Liver (tissue), 9 donors: ENCODE measurements around the gene NFKBIB. TPM values are rescaled to one million over a fixed set of nuclear protein-coding genes. Genes with fewer than 3 reads are reported as not detected.

ENCODE experiments used
- DNase-seq: peaks from one replicate; pipeline ENCODE4 v3.0.0-alpha.2; 2017; ENCODE audit warnings: low spot score
- H3K27ac ChIP-seq, 2 donors: one replicate each; pipeline ENCODE4 v1.7.0; 2013; ENCODE audit warnings: inconsistent platforms in 2 of 2, low read length in 2 of 2, control low read depth in 1 of 2, low read depth in 1 of 2, mild to moderate bottlenecking in 1 of 2
- H3K27me3 ChIP-seq, 4 donors: one replicate each; pipeline versions ENCODE4 v1.6.1 to v1.7.0; 2013; ENCODE audit warnings: low read length in 3 of 4, inconsistent platforms in 1 of 4, mild to moderate bottlenecking in 1 of 4, moderate library complexity in 1 of 4; ENCODE audit not compliant: control insufficient read depth in 4 of 4, insufficient read depth in 4 of 4
- H3K36me3 ChIP-seq, 4 donors: one replicate each; pipeline versions ENCODE4 v1.6.1 to v1.7.0; 2013; ENCODE audit warnings: low read length in 3 of 4, mild to moderate bottlenecking in 3 of 4, low read depth in 1 of 4, moderate library complexity in 1 of 4; ENCODE audit not compliant: control insufficient read depth in 4 of 4, insufficient read depth in 3 of 4
- H3K4me1 ChIP-seq, 4 donors: one replicate each; pipeline versions ENCODE4 v1.6.1 to v1.7.0; 2013; ENCODE audit warnings: low read length in 3 of 4, mild to moderate bottlenecking in 3 of 4, moderate library complexity in 1 of 4; ENCODE audit not compliant: control insufficient read depth in 4 of 4, insufficient read depth in 4 of 4
- H3K4me3 ChIP-seq, 3 donors: one replicate each; pipeline versions ENCODE4 v1.6.1 to v1.7.0; 2013; ENCODE audit warnings: low read length in 3 of 3, control low read depth in 1 of 3, low read depth in 1 of 3, mild to moderate bottlenecking in 1 of 3
- H3K9ac ChIP-seq, 2 donors: one replicate each; pipeline ENCODE4 v1.7.0; 2013; ENCODE audit warnings: low read length in 2 of 2, mild to moderate bottlenecking in 2 of 2, moderate library complexity in 2 of 2, control low read depth in 1 of 2, low read depth in 1 of 2
- H3K9me3 ChIP-seq, 4 donors: one replicate each; pipeline versions ENCODE4 v1.6.1 to v1.7.0; 2013; ENCODE audit warnings: low read length in 3 of 4; ENCODE audit not compliant: control insufficient read depth in 4 of 4
- ATF3 ChIP-seq: IDR thresholded peaks from 2 replicates; pipeline ENCODE4 v1.6.1; 2016; ENCODE audit warnings: antibody characterized with exemption
- CTCF ChIP-seq: fragments of 150-350 bp; IDR thresholded peaks from 2 replicates; pipeline ENCODE4 v1.5.1; 2017; ENCODE audit warnings: improper control_type of control experiment, low read depth, low read length; ENCODE audit not compliant: missing input control
- EGR1 ChIP-seq, 2 donors: IDR thresholded peaks; 2 replicates each; pipeline ENCODE4 v1.6.1; 2016 to 2018; ENCODE audit warnings: antibody characterized with exemption in 2 of 2, low read depth in 2 of 2
- FOXA1 ChIP-seq: IDR thresholded peaks from 2 replicates; pipeline ENCODE4 v1.6.1; 2016; ENCODE audit warnings: antibody characterized with exemption
- FOXA2 ChIP-seq: IDR thresholded peaks from 2 replicates; pipeline ENCODE4 v1.6.1; 2016; ENCODE audit warnings: antibody characterized with exemption
- GABPA ChIP-seq, 2 donors: IDR thresholded peaks in 1 of 2; conservative IDR thresholded peaks in 1 of 2; 2 replicates each; pipeline ENCODE4 v1.6.1; 2016; ENCODE audit warnings: antibody characterized with exemption in 2 of 2, mild to moderate bottlenecking in 1 of 2, moderate library complexity in 1 of 2
- HNF4G ChIP-seq: IDR thresholded peaks from 2 replicates; pipeline ENCODE4 v1.6.1; 2016; ENCODE audit warnings: antibody characterized with exemption
- JUND ChIP-seq, 2 donors: IDR thresholded peaks; 2 replicates each; pipeline ENCODE4 v1.6.1; 2016; ENCODE audit warnings: antibody characterized with exemption in 2 of 2
- NR2F2 ChIP-seq: IDR thresholded peaks from 2 replicates; pipeline ENCODE4 v1.6.1; 2016; ENCODE audit warnings: antibody characterized with exemption
- RAD21 ChIP-seq, 2 donors: IDR thresholded peaks; 2 replicates each; pipeline ENCODE4 v1.6.1; 2016; ENCODE audit warnings: antibody characterized with exemption in 2 of 2, mild to moderate bottlenecking in 2 of 2
- RXRA ChIP-seq, 2 donors: IDR thresholded peaks; 2 replicates each; pipeline ENCODE4 v1.6.1; 2017 to 2018; ENCODE audit warnings: antibody characterized with exemption in 2 of 2, mild to moderate bottlenecking in 1 of 2
- SP1 ChIP-seq: IDR thresholded peaks from 2 replicates; pipeline ENCODE4 v1.6.1; 2018; ENCODE audit warnings: antibody characterized with exemption, mild to moderate bottlenecking
- TAF1 ChIP-seq: conservative IDR thresholded peaks from 2 replicates; pipeline ENCODE4 v1.6.1; 2016; ENCODE audit warnings: antibody characterized with exemption, mild to moderate bottlenecking
- YY1 ChIP-seq: IDR thresholded peaks from 2 replicates; pipeline ENCODE4 v1.6.1; 2016; ENCODE audit warnings: antibody characterized with exemption, mild to moderate bottlenecking
- WGBS: extraction: QIAGEN DNeasy Blood & Tissue Kit; methylation state at CpG from one replicate; pipeline ENCODE4 v1.1.7; 2013; 5-methylcytosine and 5-hydroxymethylcytosine counted together
- polyA plus RNA-seq, 2 donors: library from polyadenylated mRNA; stranded (reverse) in 1 of 2; unstranded in 1 of 2; fragments of 200-250 nt in 1 of 2; fragments of >200 nt in 1 of 2; fragmentation: Nextera tagmentation in 1 of 2; extraction: Ambion mirVana in 1 of 2; gene quantifications; one replicate each; pipeline versions ENCODE4 v1.2.1 to v1.2.3, GENCODE V29; 2013 to 2015
- total RNA-seq, 2 donors: library from RNA; depleted of rRNA; stranded (reverse); fragments of >200 nt; gene quantifications; one replicate each; pipeline ENCODE4 v1.2.3, GENCODE V29; 2014
- TF ChIP-seq, protein P1 (sequence below): IDR thresholded peaks from 2 replicates; pipeline ENCODE4 v1.6.1; 2016; ENCODE audit warnings: antibody characterized with exemption, mild to moderate bottlenecking
- donor health status: healthy.
- donor health status: healthy.
- donor health status: healthy.
- donor health status: healthy.
- donor health status: healthy.

Gene NFKBIB
- total and polyA plus RNA-seq, 4 donors: 8.0 to 25.4 (median 14.9) TPM

GRCh38 chr19:38891771-38892170 lies 8.0 kb upstream of the NFKBIB start:
- no peak overlapping the region for H3K27ac ChIP-seq
- no peaks in the 10 kb centered on the region for H3K27me3 ChIP-seq
- no peak overlapping the region for H3K9ac ChIP-seq
- no peaks in the 10 kb centered on the region for H3K9me3 ChIP-seq
- TF ChIP-seq FOXA1: no peak
- no peak for TF ChIP-seq NR2F2
- no peak for TF ChIP-seq CTCF
- TF ChIP-seq FOXA2: no peak
- no peak for TF ChIP-seq RAD21 (IDR thresholded peaks at IDR 0.05)
- no peak for TF ChIP-seq YY1
- no peak for TF ChIP-seq TAF1
- TF ChIP-seq, protein P1, sequence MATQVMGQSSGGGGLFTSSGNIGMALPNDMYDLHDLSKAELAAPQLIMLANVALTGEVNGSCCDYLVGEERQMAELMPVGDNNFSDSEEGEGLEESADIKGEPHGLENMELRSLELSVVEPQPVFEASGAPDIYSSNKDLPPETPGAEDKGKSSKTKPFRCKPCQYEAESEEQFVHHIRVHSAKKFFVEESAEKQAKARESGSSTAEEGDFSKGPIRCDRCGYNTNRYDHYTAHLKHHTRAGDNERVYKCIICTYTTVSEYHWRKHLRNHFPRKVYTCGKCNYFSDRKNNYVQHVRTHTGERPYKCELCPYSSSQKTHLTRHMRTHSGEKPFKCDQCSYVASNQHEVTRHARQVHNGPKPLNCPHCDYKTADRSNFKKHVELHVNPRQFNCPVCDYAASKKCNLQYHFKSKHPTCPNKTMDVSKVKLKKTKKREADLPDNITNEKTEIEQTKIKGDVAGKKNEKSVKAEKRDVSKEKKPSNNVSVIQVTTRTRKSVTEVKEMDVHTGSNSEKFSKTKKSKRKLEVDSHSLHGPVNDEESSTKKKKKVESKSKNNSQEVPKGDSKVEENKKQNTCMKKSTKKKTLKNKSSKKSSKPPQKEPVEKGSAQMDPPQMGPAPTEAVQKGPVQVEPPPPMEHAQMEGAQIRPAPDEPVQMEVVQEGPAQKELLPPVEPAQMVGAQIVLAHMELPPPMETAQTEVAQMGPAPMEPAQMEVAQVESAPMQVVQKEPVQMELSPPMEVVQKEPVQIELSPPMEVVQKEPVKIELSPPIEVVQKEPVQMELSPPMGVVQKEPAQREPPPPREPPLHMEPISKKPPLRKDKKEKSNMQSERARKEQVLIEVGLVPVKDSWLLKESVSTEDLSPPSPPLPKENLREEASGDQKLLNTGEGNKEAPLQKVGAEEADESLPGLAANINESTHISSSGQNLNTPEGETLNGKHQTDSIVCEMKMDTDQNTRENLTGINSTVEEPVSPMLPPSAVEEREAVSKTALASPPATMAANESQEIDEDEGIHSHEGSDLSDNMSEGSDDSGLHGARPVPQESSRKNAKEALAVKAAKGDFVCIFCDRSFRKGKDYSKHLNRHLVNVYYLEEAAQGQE: no peak
- TF ChIP-seq JUND (IDR thresholded peaks at IDR 0.05): no peak
- TF ChIP-seq RXRA (IDR thresholded peaks at IDR 0.05): no peak
- TF ChIP-seq SP1: no peak
- TF ChIP-seq ATF3: no peak
- no peak for TF ChIP-seq GABPA (IDR thresholded peaks at IDR 0.05 in 1 of 2, conservative IDR thresholded peaks at IDR 0.05 in 1 of 2)
- no peak for TF ChIP-seq EGR1 (IDR thresholded peaks at IDR 0.05; ENCODE audit: low read depth in 2 of 2)
- no peak for TF ChIP-seq HNF4G
- peaks cover 0 to under 1% (median 0%) of the 10 kb centered on the region in 4 donors for H3K4me1 ChIP-seq
- WGBS: 93% methylated on average over 6 of the region's 6 CpGs
- DNase-seq: no peak
- peaks cover 2 to 24% (median 18%) of the 10 kb centered on the region in 4 donors for H3K36me3 ChIP-seq
- no peak overlapping the region for H3K4me3 ChIP-seq

- Histone ChIP-seq H3K36me3 (peaks cover 2 to 24% (median 18%) of the 10 kb centered on the region in 4 donors), H3K9ac (no peak overlapping the region), H3K27ac (peak overlapping the region in 1 of 2 donors; percentile 2), H3K9me3 (no peaks in the 10 kb centered on the region), H3K4me3 (no peak overlapping the region), H3K4me1 (peaks cover 0 to 3% (median under 1%) of the 10 kb centered on the region in 4 donors), H3K27me3 (no peaks in the 10 kb centered on the region)
- DNase-seq: no peak
- TF ChIP-seq, protein P1: no peak
- WGBS: 90% methylated on average over 5 of the region's 5 CpGs
Observed at GRCh38 chr19:38892841-38893240, 6.9 kb upstream of the NFKBIB start.
